HG02970 (cell line): ENCODE measurements around the gene RFC4.

ENCODE experiments used
- ATAC-seq: cut with Tn5 transposase; IDR thresholded peaks from one replicate; pipeline ENCODE4 v1.9.1; 2021; ENCODE audit warnings: mild to moderate bottlenecking, moderate library complexity, moderate number of reproducible peaks; ENCODE audit not compliant: unreplicated experiment, low FRiP score

RFC4 gene

DNA sequence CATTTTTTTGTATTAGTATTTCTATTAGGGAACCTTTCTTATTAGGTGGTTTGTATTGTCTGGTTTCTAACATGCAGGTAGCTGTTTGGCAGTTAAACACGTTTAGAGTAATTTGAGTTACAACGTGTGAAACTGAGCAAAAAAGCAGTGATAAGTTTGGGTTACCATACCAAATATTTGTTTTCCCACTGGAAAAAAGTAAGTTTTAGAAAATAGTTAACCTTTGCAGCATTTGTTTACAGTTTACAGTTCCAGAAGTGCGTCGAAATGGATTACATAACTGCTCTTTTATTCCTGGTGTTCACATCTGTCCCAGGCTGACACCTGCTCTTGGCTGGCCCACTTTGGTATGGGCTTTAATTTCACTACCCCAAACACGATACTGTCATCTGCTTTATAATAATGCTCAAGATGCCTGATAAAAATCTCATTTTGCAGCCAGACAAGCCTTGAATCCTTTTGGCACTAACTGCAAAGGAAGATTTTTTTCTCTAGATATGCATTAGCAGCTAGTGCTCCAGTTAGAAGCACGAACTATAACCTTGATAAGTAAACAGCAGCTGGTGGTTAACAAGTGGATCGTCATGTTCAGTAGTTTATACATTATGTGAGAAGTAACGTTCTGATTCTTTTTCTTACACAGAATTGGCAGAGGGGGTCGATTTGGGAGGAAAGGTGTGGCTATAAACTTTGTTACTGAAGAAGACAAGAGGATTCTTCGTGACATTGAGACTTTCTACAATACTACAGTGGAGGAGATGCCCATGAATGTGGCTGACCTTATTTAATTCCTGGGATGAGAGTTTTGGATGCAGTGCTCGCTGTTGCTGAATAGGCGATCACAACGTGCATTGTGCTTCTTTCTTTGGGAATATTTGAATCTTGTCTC, 17.6 kb downstream of the RFC4 start:
- no peak for ATAC-seq

DNA sequence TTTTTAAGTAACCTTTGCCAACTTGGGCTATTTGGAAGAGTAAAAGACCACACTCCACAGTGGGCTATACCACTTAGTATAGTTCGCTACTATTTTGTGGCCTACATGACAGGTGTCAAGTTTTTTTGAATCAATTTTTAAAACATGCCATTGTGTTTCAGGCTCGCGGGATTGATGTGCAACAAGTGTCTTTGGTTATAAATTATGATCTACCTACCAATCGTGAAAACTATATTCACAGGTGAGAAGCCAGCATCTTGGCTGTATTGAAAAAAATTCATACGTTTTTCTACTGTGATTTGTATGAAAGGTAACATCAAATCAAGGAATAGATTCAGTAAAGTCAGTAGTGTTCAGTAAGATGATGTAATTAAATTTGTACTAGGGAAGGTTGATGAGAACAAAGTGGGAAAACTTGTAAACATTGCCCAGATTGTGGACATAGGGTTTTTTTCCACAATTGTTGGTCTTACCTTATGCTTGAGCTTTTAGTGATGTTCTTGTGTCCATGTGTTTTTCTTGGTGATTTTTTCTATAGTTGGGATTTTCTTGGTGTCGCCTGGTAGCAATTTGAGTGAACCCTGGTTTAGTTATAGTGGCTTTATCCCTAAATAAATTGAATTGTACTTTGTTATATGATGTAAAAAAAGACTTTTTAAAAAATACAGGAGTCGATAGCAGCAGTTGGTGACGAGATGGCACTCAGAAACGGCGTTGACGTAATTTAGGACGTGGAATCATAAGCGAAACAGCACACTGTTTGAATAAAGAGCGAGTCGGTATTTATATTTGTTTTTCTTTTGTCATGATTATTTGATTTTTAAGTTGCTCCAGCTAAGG, 18.4 kb downstream of the RFC4 start:
- ATAC-seq = no peak

DNA sequence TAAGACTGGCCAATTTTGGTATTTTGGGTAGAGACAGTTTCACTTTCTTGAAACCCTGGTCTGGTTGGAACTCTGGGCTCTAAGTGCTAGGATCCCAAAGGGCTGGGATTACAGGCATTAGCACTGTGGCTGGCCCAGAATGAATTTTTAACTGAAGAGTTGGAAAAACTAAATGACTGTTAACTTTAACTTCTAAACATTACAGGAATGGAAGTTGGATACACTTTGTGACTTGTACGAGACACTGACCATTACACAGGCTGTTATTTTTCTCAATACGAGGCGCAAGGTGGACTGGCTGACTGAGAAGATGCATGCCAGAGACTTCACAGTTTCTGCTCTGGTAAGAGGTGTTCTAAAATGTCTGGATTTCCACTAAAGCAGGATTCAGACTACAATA, 19.4 kb downstream of the RFC4 start:
- ATAC-seq = no peak

DNA sequence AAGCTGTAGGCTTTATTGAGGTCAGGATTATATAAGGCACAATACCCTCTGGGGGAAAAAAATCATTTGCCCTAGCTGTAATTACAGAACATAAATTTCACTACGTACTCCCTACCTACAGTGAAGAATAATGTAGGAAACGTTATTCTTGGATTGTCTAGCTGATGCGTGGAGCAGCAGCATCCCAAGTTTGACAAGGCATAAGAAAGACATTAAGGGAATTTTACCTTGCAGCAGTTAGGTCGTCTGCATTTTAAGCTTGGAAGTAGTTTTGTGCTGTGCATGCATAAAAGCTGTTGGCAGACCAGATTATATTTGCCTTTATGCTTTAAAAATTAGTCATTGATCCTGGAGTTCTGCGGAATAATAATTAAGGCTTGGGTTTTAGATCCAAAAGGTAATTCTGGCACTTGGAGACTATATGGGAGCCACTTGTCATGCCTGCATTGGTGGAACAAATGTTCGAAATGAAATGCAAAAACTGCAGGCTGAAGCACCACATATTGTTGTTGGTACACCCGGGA, 20.7 kb downstream of the RFC4 start:
- ATAC-seq = no peak

DNA sequence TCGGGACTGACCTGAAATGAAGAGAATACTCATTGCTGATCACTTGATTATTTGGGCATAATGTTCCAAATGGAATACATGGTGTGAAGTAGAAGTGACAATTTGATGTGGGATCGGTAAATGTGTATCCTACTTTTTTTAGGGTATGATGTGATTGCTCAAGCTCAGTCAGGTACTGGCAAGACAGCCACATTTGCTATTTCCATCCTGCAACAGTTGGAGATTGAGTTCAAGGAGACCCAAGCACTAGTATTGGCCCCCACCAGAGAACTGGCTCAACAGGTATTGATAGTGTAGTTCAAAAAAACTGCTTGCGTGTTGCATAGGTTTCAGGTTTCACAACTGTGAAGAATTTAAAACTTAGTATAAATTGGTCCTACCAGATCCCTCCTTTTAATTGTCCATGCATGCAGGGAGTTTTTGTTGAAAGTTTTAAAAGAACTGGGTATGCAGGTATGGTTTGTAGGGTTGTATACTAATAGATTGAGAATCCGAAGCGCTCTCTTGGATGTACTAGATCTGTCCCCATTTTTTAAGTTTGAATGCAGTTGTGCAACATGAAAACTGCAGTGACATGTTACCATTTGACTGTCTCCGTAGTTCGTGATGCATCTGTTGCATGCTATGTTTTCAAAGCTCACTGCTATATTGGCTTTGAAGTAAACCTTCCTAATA, 21.3 kb downstream of the RFC4 start:
- no peak for ATAC-seq

DNA sequence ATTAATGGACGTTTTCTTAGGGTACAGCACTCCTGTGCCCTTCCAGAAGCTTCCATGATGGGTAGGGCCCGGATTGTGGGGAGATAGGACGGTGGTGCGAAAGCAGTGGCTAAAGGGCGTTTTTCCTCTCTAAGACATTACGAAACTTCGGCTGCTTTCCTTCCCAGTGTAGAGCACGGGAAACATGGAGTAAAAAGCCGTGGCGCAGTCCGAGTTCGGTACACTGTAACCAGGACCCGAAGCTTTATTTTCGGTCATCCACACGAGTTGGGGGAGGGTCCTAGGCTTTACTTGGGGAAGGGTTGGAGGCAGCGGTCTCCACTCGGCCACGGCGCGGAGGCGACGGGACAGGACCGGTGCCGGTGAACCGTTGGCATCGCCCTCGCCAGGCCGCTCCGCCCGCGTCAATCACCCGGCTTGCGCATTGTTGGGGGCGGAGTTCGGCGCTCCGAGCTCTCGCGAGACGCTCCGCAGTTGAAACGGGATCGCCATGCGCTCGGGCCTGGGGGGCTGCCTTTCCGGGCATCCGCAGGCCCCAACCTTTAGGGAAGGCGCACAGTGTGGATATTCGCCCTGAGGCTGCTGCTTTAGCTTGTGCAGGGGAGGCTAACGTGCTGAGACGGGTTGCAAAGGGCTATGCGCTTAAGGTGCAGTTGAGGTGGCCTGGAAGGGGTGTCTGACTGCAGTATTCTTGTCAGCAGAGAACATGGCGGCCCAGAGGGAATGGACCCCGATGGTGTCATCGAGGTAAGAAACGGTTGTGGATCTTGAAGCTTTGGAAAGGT, 22.4 kb downstream of the RFC4 start:
- ATAC-seq = peak; percentile 29

DNA sequence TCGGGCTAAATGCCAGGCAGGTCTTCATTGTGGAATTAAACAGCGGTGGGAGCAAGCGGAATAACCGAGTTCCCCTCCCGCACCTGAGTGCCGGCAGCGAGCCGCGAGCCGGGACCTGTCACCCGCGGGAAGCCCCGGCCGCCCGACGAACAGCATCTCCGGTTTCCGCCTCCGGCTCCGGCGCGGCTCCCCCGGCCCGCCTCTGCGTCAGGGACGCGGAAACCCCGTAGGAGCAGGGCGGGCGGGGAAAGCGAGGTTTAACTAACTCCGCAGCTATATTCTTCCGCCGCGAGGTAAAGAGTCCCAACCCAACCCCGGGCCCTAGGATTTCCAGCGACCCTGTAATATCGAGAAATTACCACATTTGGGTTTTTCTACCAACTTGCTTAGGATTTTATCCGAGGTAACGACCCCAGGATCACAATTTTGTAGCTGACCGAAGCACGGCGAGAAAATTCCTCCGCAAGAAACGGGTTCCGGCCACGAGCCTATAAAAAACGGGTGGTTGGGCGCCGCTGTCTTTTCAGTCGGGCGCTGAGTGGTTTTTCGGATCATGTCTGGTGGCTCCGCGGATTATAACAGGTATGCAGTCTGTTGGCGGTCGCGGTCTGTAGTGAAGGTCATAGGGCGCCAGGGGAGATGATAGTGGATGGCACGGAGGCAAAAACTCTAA, 23.1 kb downstream of the RFC4 start, which contains the start of gene EIF4A2:
Gene EIF4A2 (plus strand): TSS at position 520 of the 673 bp plus-strand sequence. CDS start 34 bp downstream, at position 554.
- ATAC-seq = peak; percentile 74

DNA sequence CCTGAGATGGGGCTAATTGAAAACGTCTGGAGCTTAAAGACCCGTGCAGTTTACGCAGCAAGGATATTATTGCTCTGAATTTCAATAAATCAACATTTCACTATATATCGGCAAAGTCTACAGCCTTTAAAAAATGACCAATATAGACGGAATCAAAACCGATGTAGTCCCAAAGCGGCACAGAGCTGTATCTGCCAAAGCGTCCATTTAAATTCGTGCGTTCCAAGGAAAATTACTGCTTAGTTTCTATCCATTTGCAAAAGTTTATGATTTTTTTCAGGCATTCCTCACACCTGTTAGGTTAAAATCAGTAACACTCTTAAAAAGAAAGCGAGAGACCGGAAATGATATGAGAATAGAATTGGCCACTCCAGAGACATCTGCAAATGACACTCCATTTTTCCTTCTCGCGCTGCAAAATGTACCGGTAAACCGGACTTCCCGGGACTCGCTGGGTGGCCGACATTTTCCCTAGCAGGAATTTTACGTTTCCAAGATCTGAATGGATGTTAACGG, 23.7 kb downstream of the RFC4 start:
- peak; percentile 10 for ATAC-seq

DNA sequence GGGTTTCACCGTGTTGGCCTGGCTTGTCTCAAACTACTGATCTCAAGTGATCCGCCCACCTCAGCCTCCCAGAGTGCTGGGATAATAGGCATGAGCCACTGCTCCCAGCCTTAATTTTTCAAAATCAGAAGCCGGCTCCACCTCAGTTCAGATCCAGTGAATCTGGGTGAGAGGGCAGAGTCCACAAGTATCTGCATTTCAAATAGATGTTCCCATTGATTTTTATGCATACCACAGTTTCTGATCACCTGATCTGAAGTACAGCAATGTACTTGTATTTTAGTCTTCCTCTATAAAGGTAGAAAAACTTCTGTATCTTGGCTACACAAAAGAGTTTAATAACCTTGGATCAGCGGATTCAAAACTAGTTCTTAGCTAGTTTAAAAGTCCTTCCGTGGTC, 27.1 kb downstream of the RFC4 start:
- ATAC-seq = no peak

DNA sequence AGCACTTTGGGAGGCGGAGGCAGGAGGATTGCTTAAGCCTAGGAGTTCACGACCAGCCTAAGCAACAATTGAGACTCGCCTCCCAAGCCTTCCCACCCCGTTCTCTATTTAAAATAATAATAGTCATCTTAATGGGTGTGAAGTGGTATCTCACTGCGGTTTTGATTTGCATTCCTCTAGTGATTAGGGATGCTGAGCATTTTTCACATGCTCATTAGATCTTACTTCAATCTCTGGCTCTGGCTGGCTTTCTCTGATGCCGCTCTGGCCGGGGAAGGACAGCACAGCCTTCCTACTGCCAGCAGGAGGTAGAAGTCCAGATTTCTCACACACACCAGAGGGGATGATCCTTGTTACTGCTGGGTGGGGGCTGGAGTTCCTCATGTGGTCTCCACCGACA, 30.3 kb downstream of the RFC4 start:
- no peak for ATAC-seq

DNA sequence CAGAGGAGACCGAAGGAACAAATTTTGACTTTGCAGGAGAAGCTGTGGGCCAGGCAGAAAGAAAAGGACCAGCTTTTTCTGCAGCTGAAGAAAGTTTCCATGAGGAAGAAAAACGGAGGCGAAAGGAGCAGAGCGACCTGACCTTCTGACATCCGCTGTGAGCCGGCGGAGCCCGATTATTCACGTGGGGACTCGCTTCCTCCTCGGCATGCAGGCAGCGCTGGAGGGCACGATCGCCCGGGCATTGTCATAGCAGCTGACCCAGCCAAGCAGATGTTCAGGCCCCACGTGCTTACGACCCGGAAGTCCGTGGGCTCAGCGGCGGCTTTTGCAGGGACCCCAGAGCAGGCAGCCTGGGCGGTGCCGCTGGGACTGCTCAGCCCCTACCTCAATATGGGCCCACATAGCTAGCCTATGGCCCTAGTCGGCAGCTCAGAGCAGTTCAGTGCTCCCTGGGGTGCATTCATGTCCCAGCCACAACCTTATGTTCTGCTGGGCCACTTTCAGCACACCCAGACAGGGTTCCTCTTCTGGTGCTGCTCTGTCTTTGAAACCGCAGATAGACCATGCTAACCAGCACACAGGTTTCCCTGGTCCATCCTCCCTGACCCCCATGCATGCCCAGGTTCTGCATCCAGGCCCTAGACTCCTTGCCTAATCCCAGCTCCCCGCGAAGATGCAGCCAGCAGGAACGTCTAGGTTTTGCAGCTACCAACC, 33.4 kb downstream of the RFC4 start:
- no peak for ATAC-seq

DNA sequence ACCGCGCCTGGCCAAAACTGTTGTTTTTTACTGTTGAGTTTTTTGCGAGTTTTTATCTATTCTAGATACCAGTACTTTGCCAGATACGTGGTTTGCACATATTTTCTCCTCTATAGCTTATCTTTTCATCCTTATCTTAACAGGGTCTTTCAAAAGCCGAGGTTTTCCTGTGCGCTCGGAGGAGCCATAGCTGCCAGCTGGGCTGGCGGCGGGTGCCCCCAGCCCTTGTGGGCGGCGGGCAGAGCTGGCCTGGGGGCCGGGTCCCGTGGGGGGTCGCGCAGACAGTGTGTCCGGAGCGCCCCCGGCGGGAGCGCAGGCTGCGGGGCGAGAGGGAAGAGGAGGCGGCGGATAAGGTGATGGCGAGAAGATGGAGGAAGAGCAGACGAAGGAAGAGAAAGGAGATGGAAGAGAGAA, 34.0 kb downstream of the RFC4 start:
- no peak for ATAC-seq

DNA sequence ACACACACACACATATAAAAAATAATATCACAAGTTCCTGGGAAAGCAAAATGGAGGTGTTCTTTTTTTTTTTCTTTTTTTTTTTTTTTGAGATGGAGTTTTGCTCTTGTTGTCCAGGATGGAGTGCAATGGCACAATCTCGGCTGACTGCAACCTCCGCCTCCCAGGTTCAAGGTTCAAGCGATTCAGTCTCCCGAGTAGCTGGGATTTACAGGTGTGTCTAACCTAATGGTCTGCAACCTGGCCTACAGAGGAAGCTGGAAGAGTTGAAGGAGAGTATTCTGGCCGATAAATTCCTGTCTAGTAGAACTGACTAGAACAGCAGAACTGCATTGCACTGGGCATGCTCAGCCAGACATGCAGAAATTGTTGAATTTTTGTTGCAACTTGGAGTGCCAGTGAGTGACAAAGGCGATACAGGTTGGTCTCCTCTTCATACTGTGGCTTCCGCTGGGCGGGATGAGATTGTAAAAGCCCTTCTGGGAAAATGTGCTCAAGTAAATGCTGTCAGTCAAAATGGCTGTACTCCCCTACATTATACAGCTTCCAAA, 45.3 kb downstream of the RFC4 start:
- ATAC-seq = no peak

DNA sequence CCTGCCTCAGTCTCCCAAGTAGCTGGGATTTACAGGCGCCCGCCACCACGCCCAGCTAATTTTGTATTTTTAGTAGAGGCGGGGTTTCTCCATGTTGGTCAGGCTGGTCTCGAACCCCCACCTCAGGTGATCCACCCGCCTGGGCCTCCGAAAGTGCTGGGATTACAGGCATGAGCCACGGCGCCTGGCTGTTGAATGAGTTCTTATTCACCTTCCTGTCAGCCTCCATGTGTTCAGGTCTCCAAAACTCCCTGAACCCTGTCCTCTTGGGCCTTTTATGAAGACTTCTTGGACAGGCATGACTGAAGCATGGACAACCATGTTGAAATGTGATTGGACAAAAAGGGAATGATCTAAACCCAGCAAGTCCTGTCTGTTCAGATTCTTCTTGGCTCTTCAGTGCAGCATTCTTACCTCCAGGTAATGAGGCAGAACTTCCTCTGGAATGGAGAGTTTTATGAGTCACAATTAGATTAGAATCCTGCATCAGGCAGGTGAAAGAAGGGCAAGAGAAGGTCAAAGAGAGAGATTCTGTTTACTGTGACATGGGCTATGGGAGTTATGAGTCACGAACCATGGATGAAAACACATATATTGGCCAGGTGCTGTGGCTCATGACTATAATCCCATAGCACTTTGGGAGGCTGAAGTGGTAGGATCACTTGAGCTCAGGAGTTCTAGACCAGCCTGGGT, 46.0 kb downstream of the RFC4 start:
- no peak for ATAC-seq

DNA sequence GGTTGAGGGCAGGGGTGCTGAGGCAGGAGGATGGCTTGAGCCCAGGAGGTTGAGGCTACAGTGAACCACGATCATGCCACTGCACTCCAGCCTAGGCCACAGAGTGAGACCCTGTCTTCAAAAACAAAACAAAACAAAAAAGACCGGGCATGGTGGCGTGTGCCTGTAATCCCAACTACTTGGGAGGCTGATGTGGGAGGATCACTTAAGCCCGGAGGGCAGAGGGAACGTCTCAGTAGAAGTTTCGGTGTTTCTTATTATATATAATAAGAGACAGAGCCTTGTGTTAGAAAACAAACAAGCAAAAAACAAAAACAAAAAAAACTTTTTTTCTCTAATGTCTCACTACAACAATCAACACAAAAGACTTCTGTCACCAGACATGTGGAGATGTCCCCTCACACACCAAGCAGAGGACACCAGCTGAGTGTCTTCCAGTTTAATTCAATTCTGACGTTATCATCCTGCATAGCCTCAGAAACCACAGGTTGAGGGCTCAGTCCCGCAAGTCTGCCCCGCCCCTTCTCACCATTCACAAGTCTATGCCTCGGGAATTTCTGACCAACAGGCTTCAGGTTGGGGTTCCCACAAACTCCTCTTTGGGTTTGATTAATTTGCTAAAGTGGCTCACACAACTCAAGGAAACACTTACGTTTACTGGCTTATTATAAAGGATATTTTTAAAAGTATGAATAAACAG, 46.9 kb downstream of the RFC4 start:
- no peak for ATAC-seq

DNA sequence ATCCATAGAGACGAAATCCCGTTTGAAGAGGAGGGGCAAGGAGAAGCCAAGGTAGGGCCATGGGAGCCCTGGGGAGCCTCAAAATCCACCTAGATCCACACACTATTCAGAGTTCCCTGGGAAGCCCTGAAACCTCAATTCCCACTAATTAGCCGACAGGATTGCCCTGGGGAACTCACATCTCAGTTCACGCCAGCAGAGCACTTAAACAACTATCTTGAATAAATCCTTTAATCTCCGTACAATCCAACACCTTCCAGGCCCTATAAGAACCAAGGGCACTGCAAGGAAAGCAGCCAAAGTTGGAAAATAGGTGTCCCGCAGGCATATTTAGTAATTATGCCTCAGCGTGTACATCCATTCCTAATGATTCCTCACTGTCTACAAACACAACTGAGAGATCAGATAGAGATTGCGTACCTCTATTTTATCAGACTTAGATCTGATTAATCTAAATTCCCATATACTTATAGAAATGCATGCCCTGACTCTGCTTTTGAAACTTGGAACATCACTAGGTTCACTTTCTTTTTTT, 48.5 kb downstream of the RFC4 start:
- ATAC-seq = no peak

DNA sequence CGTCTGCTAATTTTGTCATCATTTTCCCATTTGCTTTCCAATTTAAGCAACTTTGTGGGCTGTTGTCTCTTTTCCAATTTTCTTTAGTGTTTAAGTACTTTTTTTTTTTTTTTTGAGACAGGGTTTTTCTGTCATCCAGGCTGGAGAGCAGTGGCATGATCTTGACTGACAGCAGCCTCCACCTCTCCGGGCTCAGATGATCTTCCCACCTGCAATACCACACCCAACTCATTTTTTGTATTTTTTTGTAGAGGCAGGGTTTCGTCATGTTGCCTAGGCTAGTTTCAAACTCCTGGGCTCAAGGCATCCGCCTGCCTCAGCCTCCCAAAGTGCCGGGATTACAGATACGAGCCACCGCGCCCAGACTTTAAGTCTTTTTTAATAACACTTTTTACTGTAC, 49.1 kb downstream of the RFC4 start:
- no peak for ATAC-seq
